Left ventricle myocardium inferior (tissue), 1 donor: ENCODE results near the gene TSPAN3. TPM values are rescaled to one million over a fixed set of nuclear protein-coding genes. Genes with fewer than 3 reads are reported as not detected.

Experiments
- DNase-seq: peaks from one replicate; pipeline ENCODE4 v3.0.0-alpha.2; 2020
- H3K27ac ChIP-seq: fragments of 200-600 bp; replicated peaks from 2 replicates; pipeline ENCODE4 v1.8.0; 2021
- H3K27me3 ChIP-seq: fragments of 200-600 bp; 2 replicates; pipeline ENCODE4 v1.8.0; 2021; ENCODE audit warnings: low read depth
- H3K36me3 ChIP-seq: fragments of 200-600 bp; 2 replicates; pipeline ENCODE4 v1.8.0; 2021
- H3K4me1 ChIP-seq: fragments of 200-600 bp; 2 replicates; pipeline ENCODE4 v1.8.0; 2021
- H3K4me3 ChIP-seq: fragments of 200-600 bp; 2 replicates; pipeline ENCODE4 v1.8.0; 2021; ENCODE audit warnings: mild to moderate bottlenecking, moderate library complexity
- H3K9me3 ChIP-seq: fragments of 200-600 bp; replicated peaks from 2 replicates; pipeline ENCODE4 v1.8.0; 2021
- CTCF ChIP-seq: fragments of 200-600 bp; IDR thresholded peaks from 2 replicates; pipeline ENCODE4 v1.8.0; 2021; ENCODE audit warnings: antibody characterized with exemption, mild to moderate bottlenecking, borderline replicate concordance
- intact Hi-C: fragments of 100-400 bp; cut with micrococcal nuclease; formaldehyde crosslinking; loops from one replicate; pipeline ENCODE4 v1.11.0; 2022
- total RNA-seq: library from RNA; stranded (reverse); fragmentation: NEBNext Ultra II Directional; extraction: Animal tissue kit (Norgen Biotek cat#: 25700); gene quantifications from one replicate; pipeline ENCODE4 v1.2.1, GENCODE V29; 2021
- donor health status: DM: no; HTN: yes; CAD: no; lungs with severe emphysema.

Gene TSPAN3
- total RNA-seq, 1 donor from 2014 or later, result 98.6 TPM

DNA sequence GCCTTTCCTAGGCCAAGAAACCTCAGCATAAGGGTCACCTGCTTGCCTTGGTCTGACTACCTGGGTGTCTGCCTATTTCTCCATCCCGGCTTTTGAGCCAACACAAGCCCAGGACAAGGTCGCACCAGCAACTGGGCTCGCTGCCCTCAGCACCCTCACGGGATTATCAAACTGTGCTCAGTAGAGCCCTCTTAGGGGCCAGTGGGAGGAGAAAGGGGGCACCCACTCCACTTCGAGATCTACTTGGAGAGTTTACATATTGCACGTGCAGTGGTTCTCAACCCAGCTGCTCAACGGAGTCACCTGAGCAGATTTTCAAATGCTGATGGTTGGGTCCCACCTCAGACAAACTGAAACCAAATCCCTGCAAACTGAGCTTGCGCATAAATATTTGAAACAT lies 31.1 kb downstream of the TSPAN3 start:
- intact Hi-C loops, result no loop called here

GRCh38 chr15:77039217-77039533 lies 31.7 kb downstream of the TSPAN3 start:
- intact Hi-C loops, result no loop called here
- Histone ChIP-seq H3K4me3 (no peak overlapping the region), H3K36me3 (peaks cover 17% of the 10 kb centered on the region), H3K9me3 (no peaks in the 10 kb centered on the region), H3K27ac (no peak overlapping the region), H3K4me1 (peaks cover 15% of the 10 kb centered on the region), H3K27me3 (no peaks in the 10 kb centered on the region)
- TF ChIP-seq CTCF, result no peak
- no peak for DNase-seq

More for the DNA sequence above, 31.1 kb downstream of the TSPAN3 start:
- H3K27me3 ChIP-seq, result no peaks in the 10 kb centered on the region
- H3K4me3 ChIP-seq, result no peak overlapping the region
- H3K27ac ChIP-seq, result no peak overlapping the region
- peaks cover 22% of the 10 kb centered on the region for H3K4me1 ChIP-seq
- DNase-seq, result peak; percentile 14
- TF ChIP-seq CTCF, result no peak
- H3K9me3 ChIP-seq, result no peaks in the 10 kb centered on the region
- H3K36me3 ChIP-seq, result peaks cover 17% of the 10 kb centered on the region

- Histone ChIP-seq H3K36me3 (peaks cover 17% of the 10 kb centered on the region), H3K9me3 (no peaks in the 10 kb centered on the region), H3K27ac (no peak overlapping the region), H3K27me3 (no peaks in the 10 kb centered on the region), H3K4me1 (peaks cover 10% of the 10 kb centered on the region), H3K4me3 (no peak overlapping the region)
- DNase-seq, result no peak
- intact Hi-C loops, result no loop called here
- no peak for TF ChIP-seq CTCF
These were observed 32.3 kb downstream of the TSPAN3 start for GRCh38 chr15:77038312-77039216.

GRCh38 chr15:77037388-77038209 lies 33.3 kb downstream of the TSPAN3 start:
- Histone ChIP-seq H3K27ac (no peak overlapping the region), H3K4me1 (peaks cover 10% of the 10 kb centered on the region), H3K9me3 (no peaks in the 10 kb centered on the region), H3K4me3 (no peak overlapping the region), H3K36me3 (peaks cover 11% of the 10 kb centered on the region), H3K27me3 (no peaks in the 10 kb centered on the region)
- intact Hi-C loops, result no loop called here
- DNase-seq, result no peak
- no peak for TF ChIP-seq CTCF

DNA sequence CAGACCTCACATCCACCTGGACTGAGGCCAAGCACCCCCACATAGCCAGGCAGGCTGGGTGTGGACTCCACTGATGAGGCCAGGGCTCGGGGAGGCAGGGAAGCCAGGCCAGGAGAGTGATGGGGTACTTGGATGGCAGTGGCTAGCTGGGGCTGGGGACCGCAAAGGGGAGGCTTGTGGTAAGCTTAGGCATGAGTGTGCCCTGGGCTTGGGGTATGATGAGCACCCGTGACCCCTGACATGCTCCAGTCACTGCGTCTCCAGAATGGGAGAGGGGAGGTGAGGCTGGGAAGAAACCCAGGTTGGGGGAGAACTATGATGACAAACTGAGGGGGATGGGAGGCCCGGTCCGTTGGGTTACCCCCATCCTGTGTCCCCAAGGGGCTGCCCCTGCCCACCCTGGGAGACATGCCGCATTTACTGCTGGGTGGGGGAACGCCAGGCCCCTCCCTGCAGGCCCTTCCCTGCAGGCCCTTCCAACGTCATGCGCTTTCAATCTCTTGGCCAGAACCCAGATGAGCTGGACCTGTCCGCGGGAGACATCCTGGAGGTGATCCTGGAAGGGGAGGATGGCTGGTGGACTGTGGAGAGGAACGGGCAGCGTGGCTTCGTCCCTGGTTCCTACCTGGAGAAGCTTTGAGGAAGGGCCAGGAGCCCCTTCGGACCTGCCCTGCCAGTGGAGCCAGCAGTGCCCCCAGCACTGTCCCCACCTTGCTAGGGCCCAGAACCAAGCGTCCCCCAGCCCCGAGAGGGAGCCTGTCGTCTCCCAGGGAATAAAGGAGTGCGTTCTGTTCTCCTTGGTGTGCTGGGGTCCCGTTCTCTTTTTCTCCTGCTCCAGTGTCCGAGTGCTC lies 34.1 kb downstream of the TSPAN3 start:
- H3K4me1 ChIP-seq, result peaks cover 10% of the 10 kb centered on the region
- TF ChIP-seq CTCF, result no peak
- no peaks in the 10 kb centered on the region for H3K9me3 ChIP-seq
- peaks cover 8% of the 10 kb centered on the region for H3K36me3 ChIP-seq
- no peaks in the 10 kb centered on the region for H3K27me3 ChIP-seq
- DNase-seq, result no peak
- H3K27ac ChIP-seq, result no peak overlapping the region
- H3K4me3 ChIP-seq, result no peak overlapping the region
- intact Hi-C loops, result no loop called here
